Astrocyte (in vitro differentiated cells and primary cell): Measurements from ENCODE around the gene ZBP1. TPM values are rescaled to one million over a fixed set of nuclear protein-coding genes. Genes with fewer than 3 reads are reported as not detected.

ENCODE experiments used
- DNase-seq: peaks from one replicate; pipeline ENCODE4 v3.0.0-alpha.2; 2010; ENCODE audit warnings: low read depth
- FAIRE-seq: peaks from 2 replicates; lab custom pipeline; 2011; peaks lifted over from hg19 to GRCh38; lab: Jason Lieb, UNC
- H2AFZ ChIP-seq: 2 replicates; pipeline ENCODE4 v1.6.0; 2012; ENCODE audit warnings: low read depth, low read length, inconsistent platforms
- H3K27ac ChIP-seq: 2 replicates; pipeline ENCODE4 v1.5.1; 2011; ENCODE audit warnings: low read depth, low read length, inconsistent platforms
- H3K27me3 ChIP-seq: 2 replicates; pipeline ENCODE4 v1.6.0; 2011; ENCODE audit warnings: low read length, inconsistent platforms; ENCODE audit not compliant: insufficient read depth
- H3K36me3 ChIP-seq: 2 replicates; pipeline ENCODE4 v1.5.1; 2011; ENCODE audit warnings: low read length, inconsistent platforms; ENCODE audit not compliant: insufficient read depth
- H3K4me1 ChIP-seq: 2 replicates; pipeline ENCODE4 v1.5.1; 2011; ENCODE audit warnings: low read length, inconsistent platforms; ENCODE audit not compliant: insufficient read depth
- H3K4me2 ChIP-seq: 2 replicates; pipeline ENCODE4 v1.6.0; 2012; ENCODE audit warnings: low read length, inconsistent platforms
- H3K4me3 ChIP-seq: 2 replicates; pipeline ENCODE4 v1.5.1; 2011; ENCODE audit warnings: low read depth, mild to moderate bottlenecking, low read length, inconsistent platforms; ENCODE audit not compliant: insufficient read depth
- H3K79me2 ChIP-seq: 2 replicates; pipeline ENCODE4 v1.6.0; 2012; ENCODE audit warnings: mild to moderate bottlenecking, low read length, inconsistent platforms; ENCODE audit not compliant: insufficient read depth
- H3K9ac ChIP-seq: 2 replicates; pipeline ENCODE4 v1.6.0; 2012; ENCODE audit warnings: mild to moderate bottlenecking, low read length, inconsistent platforms
- H3K9me3 ChIP-seq: 2 replicates; pipeline ENCODE4 v1.5.1; 2012; ENCODE audit warnings: low read depth, mild to moderate bottlenecking, low read length, inconsistent platforms; ENCODE audit not compliant: insufficient read depth
- H4K20me1 ChIP-seq: 2 replicates; pipeline ENCODE4 v1.6.0; 2012; ENCODE audit warnings: low read length, inconsistent platforms; ENCODE audit not compliant: insufficient read depth
- H3K27ac Mint-ChIP-seq: one replicate; pipeline ENCODE4 v1.8.0; 2021; ENCODE audit warnings: mild to moderate bottlenecking, mixed read lengths; ENCODE audit not compliant: unreplicated experiment
- H3K27me3 Mint-ChIP-seq: one replicate; pipeline ENCODE4 v1.8.0; 2021; ENCODE audit warnings: low read depth, mixed read lengths; ENCODE audit not compliant: unreplicated experiment
- H3K36me3 Mint-ChIP-seq: one replicate; pipeline ENCODE4 v1.8.0; 2021; ENCODE audit warnings: low read depth, mixed read lengths; ENCODE audit not compliant: unreplicated experiment
- H3K4me1 Mint-ChIP-seq: one replicate; pipeline ENCODE4 v1.8.0; 2021; ENCODE audit warnings: low read depth, mixed read lengths; ENCODE audit not compliant: unreplicated experiment
- H3K4me3 Mint-ChIP-seq: one replicate; pipeline ENCODE4 v1.8.0; 2021; ENCODE audit warnings: mild to moderate bottlenecking, moderate library complexity, mixed read lengths; ENCODE audit not compliant: unreplicated experiment
- H3K9me3 Mint-ChIP-seq: one replicate; pipeline ENCODE4 v1.8.0; 2021; ENCODE audit warnings: mild to moderate bottlenecking, mixed read lengths; ENCODE audit not compliant: unreplicated experiment
- EZH2 ChIP-seq: IDR thresholded peaks from 2 replicates; pipeline ENCODE4 v1.6.1; 2012; ENCODE audit warnings: mild to moderate bottlenecking, low read length, inconsistent platforms; ENCODE audit not compliant: insufficient read depth
- total RNA-seq: library from RNA; stranded (reverse); gene quantifications from 2 replicates; pipeline ENCODE4 v1.2.1, GENCODE V29; 2021
- TF ChIP-seq, protein P1 (sequence below): IDR thresholded peaks from 2 replicates; pipeline ENCODE4 v1.5.1; 2011; ENCODE audit warnings: low read depth, mild to moderate bottlenecking, inconsistent platforms, low read length, moderate library complexity; ENCODE audit not compliant: insufficient read depth

ZBP1 gene
- total RNA-seq, 1 donor from 2014 or later: not detected

DNA sequence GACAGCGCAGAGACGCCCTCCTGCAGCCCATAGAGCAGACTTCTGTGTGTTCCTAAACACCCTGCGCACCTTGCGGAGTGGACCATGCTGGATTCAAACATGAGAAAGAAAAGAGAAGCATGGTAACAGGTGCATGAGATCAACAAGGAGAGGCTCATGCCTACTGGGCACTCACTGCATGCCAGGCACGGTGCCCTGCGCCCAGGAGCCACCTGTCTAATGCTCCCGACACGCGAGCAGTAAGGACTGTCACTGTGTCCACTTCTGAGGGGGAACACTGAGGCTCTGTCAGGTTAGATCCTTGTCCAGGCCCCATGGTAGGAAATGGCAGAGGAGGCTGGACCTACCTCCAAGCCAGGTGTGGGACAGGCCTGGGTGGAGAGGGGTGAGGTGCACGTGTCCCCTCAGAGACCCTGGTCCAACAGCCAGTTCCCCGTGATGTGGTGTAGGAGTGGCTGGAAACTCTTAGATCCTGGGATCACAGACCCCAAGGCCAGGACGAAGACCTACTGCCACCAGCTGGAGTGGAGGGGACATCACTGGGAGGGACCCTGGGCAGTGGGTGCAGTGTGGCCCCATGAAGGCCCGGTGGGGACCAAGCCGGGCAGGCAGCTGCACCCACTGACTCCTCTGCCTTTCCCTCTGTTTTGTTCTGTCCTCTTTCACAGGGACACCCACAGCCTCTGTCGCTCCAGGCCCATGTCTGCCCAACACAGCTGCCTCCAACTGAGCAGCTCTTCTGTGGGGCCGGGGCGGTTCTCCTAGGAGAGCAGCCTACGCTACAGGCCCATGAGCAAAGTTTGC lies 29.5 kb downstream of the ZBP1 start:
- Histone ChIP-seq H2AFZ (no peak overlapping the region), H3K36me3 (no peaks in the 10 kb centered on the region), H3K4me3 (no peak overlapping the region), H4K20me1 (no peaks in the 10 kb centered on the region), H3K9me3 (peaks cover 8% of the 10 kb centered on the region), H3K27me3 (peaks cover 11% of the 10 kb centered on the region), H3K4me2 (no peak overlapping the region), H3K27ac (no peak overlapping the region), H3K4me1 (no peaks in the 10 kb centered on the region), H3K9ac (no peak overlapping the region), H3K79me2 (no peaks in the 10 kb centered on the region)
- Mint-ChIP-seq H3K9me3 (peaks cover 6% of the 10 kb centered on the region), H3K27me3 (peaks cover 50% of the 10 kb centered on the region), H3K4me1 (no peaks in the 10 kb centered on the region), H3K4me3 (no peak overlapping the region), H3K27ac (no peak overlapping the region), H3K36me3 (no peaks in the 10 kb centered on the region)
- FAIRE-seq (no peak), DNase-seq (no peak)
- TF ChIP-seq EZH2: no peak
- TF ChIP-seq, protein P1, sequence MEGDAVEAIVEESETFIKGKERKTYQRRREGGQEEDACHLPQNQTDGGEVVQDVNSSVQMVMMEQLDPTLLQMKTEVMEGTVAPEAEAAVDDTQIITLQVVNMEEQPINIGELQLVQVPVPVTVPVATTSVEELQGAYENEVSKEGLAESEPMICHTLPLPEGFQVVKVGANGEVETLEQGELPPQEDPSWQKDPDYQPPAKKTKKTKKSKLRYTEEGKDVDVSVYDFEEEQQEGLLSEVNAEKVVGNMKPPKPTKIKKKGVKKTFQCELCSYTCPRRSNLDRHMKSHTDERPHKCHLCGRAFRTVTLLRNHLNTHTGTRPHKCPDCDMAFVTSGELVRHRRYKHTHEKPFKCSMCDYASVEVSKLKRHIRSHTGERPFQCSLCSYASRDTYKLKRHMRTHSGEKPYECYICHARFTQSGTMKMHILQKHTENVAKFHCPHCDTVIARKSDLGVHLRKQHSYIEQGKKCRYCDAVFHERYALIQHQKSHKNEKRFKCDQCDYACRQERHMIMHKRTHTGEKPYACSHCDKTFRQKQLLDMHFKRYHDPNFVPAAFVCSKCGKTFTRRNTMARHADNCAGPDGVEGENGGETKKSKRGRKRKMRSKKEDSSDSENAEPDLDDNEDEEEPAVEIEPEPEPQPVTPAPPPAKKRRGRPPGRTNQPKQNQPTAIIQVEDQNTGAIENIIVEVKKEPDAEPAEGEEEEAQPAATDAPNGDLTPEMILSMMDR: no peak

DNA sequence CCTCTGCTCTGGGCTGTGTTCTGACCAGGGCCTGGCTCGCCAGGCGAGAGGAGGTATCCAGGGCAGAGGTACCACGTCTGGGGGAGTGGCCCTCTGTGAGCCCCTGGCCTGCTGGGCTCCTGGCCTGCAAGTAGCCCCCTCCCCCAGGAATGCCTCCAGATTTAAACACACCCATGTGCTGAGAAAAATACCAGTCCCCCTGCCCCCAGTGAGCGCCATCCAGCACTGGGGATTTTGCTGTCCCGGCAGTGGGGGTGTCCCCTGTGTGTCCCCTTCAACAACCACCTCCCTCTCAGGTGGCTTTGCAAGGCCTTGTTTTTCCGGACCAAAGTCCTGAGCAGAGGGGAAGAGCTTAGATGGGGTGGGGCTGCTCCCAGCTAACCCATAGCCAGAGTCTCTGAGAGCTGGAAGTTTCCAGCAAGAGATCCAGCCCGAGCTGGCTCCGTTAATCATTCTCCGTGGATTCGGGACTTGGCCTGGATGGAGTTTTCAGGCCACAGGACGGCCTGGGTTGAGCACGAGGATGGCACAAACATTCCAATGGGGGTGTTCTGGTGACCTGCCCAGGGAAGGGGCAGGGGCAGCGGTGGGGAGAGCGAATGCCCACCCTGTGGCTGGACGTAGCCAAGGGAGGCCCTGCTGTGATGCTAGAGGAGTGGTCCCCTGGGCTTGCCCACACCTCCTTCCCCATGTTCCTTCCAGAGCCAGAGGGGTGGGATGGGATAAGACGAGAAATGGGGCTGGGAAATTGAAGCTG lies 30.3 kb downstream of the ZBP1 start:
- Histone ChIP-seq H3K4me3 (no peak overlapping the region), H3K9me3 (peaks cover 8% of the 10 kb centered on the region), H4K20me1 (no peaks in the 10 kb centered on the region), H2AFZ (no peak overlapping the region), H3K79me2 (no peaks in the 10 kb centered on the region), H3K4me1 (no peaks in the 10 kb centered on the region), H3K36me3 (no peaks in the 10 kb centered on the region), H3K9ac (no peak overlapping the region), H3K4me2 (no peak overlapping the region), H3K27me3 (peaks cover 17% of the 10 kb centered on the region), H3K27ac (no peak overlapping the region)
- H3K9me3 Mint-ChIP-seq: peaks cover 6% of the 10 kb centered on the region
- FAIRE-seq (no peak), DNase-seq (no peak)
- H3K36me3 Mint-ChIP-seq: no peaks in the 10 kb centered on the region
- no peak overlapping the region for H3K4me3 Mint-ChIP-seq
- no peak for TF ChIP-seq EZH2
- TF ChIP-seq, protein P1: no peak
- H3K27me3 Mint-ChIP-seq: peaks cover 57% of the 10 kb centered on the region
- no peaks in the 10 kb centered on the region for H3K4me1 Mint-ChIP-seq
- H3K27ac Mint-ChIP-seq: no peak overlapping the region
